NCI-H526 (cell line): ENCODE measurements around the gene NRARP.

Experiments used
- DNase-seq, 2 experiments: peaks; one replicate each; lab custom pipeline; 2025; lab: John Stamatoyannopoulos, UW

NRARP gene

GRCh38 chr9:137310189-137311052, 8.3 kb upstream of the NRARP start:
- peak in 1 of 2 experiments; percentile 49 for DNase-seq

- no peak for DNase-seq
Observed at GRCh38 chr9:137309368-137310188, 7.5 kb upstream of the NRARP start.

- DNase-seq = no peak
Observed at GRCh38 chr9:137308057-137308619, 6.1 kb upstream of the NRARP start.

- DNase-seq = peak in 1 of 2 experiments; percentile 20
Observed at GRCh38 chr9:137307255-137308056, 5.4 kb upstream of the NRARP start.

GRCh38 chr9:137306850-137307254, 4.8 kb upstream of the NRARP start:
- no peak for DNase-seq

- no peak for DNase-seq
Observed at GRCh38 chr9:137306066-137306849, 4.2 kb upstream of the NRARP start.

GRCh38 chr9:137305798-137306065, 3.7 kb upstream of the NRARP start:
- no peak for DNase-seq

- DNase-seq = peak in 1 of 2 experiments; percentile 66
Observed at GRCh38 chr9:137305060-137305797, 3.2 kb upstream of the NRARP start.

- peak in 1 of 2 experiments; percentile 35 for DNase-seq
Observed at GRCh38 chr9:137304383-137305059, 2.5 kb upstream of the NRARP start.

GRCh38 chr9:137303893-137304382, 1.9 kb upstream of the NRARP start:
- DNase-seq = peak in 1 of 2 experiments; percentile 25

- DNase-seq = peak; percentile 25 to 47
Observed at GRCh38 chr9:137303151-137303892, 1.3 kb upstream of the NRARP start.

- DNase-seq = peak in 1 of 2 experiments; percentile 74
Observed at GRCh38 chr9:137302449-137303150, 529 bp upstream of the NRARP start.

GRCh38 chr9:137301081-137301947, 757 bp downstream of the NRARP start:
- peak in 1 of 2 experiments; percentile 74 for DNase-seq

GRCh38 chr9:137300567-137301080, 1.4 kb downstream of the NRARP start:
- DNase-seq = peak in 1 of 2 experiments; percentile 52

- DNase-seq = peak in 1 of 2 experiments; percentile 53
Observed at GRCh38 chr9:137299938-137300337, 2.1 kb downstream of the NRARP start.

GRCh38 chr9:137299203-137299565, 2.9 kb downstream of the NRARP start:
- no peak for DNase-seq
